Endothelial cell of umbilical vein (primary cell): ENCODE results near the gene SELENON. TPM values are rescaled to one million over a fixed set of nuclear protein-coding genes. Genes with fewer than 3 reads are reported as not detected.

Experiments
- BruUV-seq: library from RNA; stranded (reverse); fragments of 400-500 nt; replicated peaks from 2 replicates; lab custom pipeline; 2021; lab: Mats Ljungman, UMichigan
- CTCF ChIA-PET: fragments of 300-600, 350-600 bp; sonication (Branson Sonifier 250); formaldehyde crosslinking; loops from one replicate; lab custom pipeline; 2021; ENCODE audit warnings: antibody characterized with exemption, inconsistent platforms; lab: Charles Lee
- POLR2A ChIA-PET: fragments of 300-600, 350-600 bp; sonication (Branson Sonifier 250); formaldehyde crosslinking; loops from one replicate; lab custom pipeline; 2021; ENCODE audit warnings: antibody characterized with exemption, inconsistent platforms; lab: Charles Lee
- DNase-seq: peaks from one replicate; pipeline ENCODE4 v3.0.0-alpha.2; 2011; ENCODE audit warnings: low read depth, low spot score
- FAIRE-seq: peaks from 2 replicates; lab custom pipeline; 2011; peaks lifted over from hg19 to GRCh38; lab: Jason Lieb, UNC
- H2AFZ ChIP-seq: 2 replicates; pipeline ENCODE4 v1.6.0; 2012; ENCODE audit warnings: low read depth, low read length, control low read depth, inconsistent platforms
- H3K27ac ChIP-seq: 2 replicates; pipeline ENCODE4 v1.5.1; 2011; ENCODE audit warnings: low read depth, mild to moderate bottlenecking, control low read depth, low read length, moderate library complexity; ENCODE audit not compliant: insufficient read depth
- H3K27me3 ChIP-seq, 2 experiments: 2 replicates each; pipeline versions ENCODE4 v1.6.0 to v1.6.1; 2011; ENCODE audit warnings: low read length in 2 of 2, mixed read lengths in 1 of 2; ENCODE audit not compliant: control insufficient read depth in 2 of 2, insufficient read depth in 2 of 2
- H3K36me3 ChIP-seq, 2 experiments: 2 replicates in 1 of 2; 3 replicates in 1 of 2; pipeline ENCODE4 v1.5.1; 2011; ENCODE audit warnings: low read length in 2 of 2, mild to moderate bottlenecking in 1 of 2, moderate library complexity in 1 of 2; ENCODE audit not compliant: control insufficient read depth in 2 of 2, insufficient read depth in 2 of 2; ENCODE audit errors: extremely low read depth in 1 of 2
- H3K4me1 ChIP-seq: 3 replicates; pipeline ENCODE4 v1.5.1; 2011; ENCODE audit warnings: mild to moderate bottlenecking, low read length; ENCODE audit not compliant: control insufficient read depth, insufficient read depth; ENCODE audit errors: extremely low read depth
- H3K4me2 ChIP-seq: 2 replicates; pipeline ENCODE4 v1.6.1; 2011; ENCODE audit warnings: low read length, control low read depth, mixed read lengths; ENCODE audit not compliant: insufficient read depth
- H3K4me3 ChIP-seq, 3 experiments: fragments of 200-600 bp in 1 of 3; sonication (generic), shearing (Covaris generic) in 1 of 3; replicated peaks in 1 of 3; 2 replicates each; pipeline ENCODE4 v1.5.1; 2011 to 2016; ENCODE audit warnings: control low read depth in 3 of 3, low read length in 3 of 3, mild to moderate bottlenecking in 2 of 3, inconsistent platforms in 1 of 3, low read depth in 1 of 3, moderate library complexity in 1 of 3; ENCODE audit not compliant: insufficient read depth in 1 of 3
- H3K79me2 ChIP-seq: 2 replicates; pipeline ENCODE4 v1.6.0; 2012; ENCODE audit warnings: low read length, inconsistent platforms; ENCODE audit not compliant: control insufficient read depth, insufficient read depth
- H3K9ac ChIP-seq: replicated peaks from 2 replicates; pipeline ENCODE3; 2011; ENCODE audit warnings: low read length, control low read depth; ENCODE audit not compliant: insufficient read depth; ENCODE audit errors: extremely low read depth
- H3K9me1 ChIP-seq: replicated peaks from 3 replicates; pipeline ENCODE4 v1.6.0; 2011; ENCODE audit warnings: mild to moderate bottlenecking, low read length; ENCODE audit not compliant: control insufficient read depth, insufficient read depth; ENCODE audit errors: extremely low read depth
- H3K9me3 ChIP-seq: replicated peaks from 2 replicates; pipeline ENCODE4 v1.5.1; 2012; ENCODE audit warnings: low read length, inconsistent platforms; ENCODE audit not compliant: control insufficient read depth, insufficient read depth
- H4K20me1 ChIP-seq: replicated peaks from 2 replicates; pipeline ENCODE3; 2011; ENCODE audit warnings: mild to moderate bottlenecking, low read length; ENCODE audit not compliant: control insufficient read depth, insufficient read depth; ENCODE audit errors: extremely low read depth
- CTCF ChIP-seq, 2 donors: IDR thresholded peaks; 1 replicate in 1 of 2; 2 replicates in 1 of 2; pipeline ENCODE4 v1.5.1; 2011; ENCODE audit warnings: low read length in 2 of 2, mild to moderate bottlenecking in 2 of 2, moderate library complexity in 2 of 2, control low read depth in 1 of 2, inconsistent platforms in 1 of 2, low read depth in 1 of 2; ENCODE audit not compliant: insufficient read depth in 1 of 2; ENCODE audit errors: extremely low read depth in 1 of 2
- EZH2 ChIP-seq: IDR thresholded peaks from 2 replicates; pipeline ENCODE4 v1.6.1; 2012; ENCODE audit warnings: borderline replicate concordance, low read depth, mild to moderate bottlenecking, moderate library complexity, low read length, inconsistent platforms; ENCODE audit not compliant: severe bottlenecking
- FOS ChIP-seq: IDR thresholded peaks from 2 replicates; pipeline ENCODE4 v1.6.1; 2011; ENCODE audit warnings: mild to moderate bottlenecking, low read length, moderate library complexity, borderline replicate concordance; ENCODE audit not compliant: insufficient read depth
- GATA2 ChIP-seq: IDR thresholded peaks from 2 replicates; pipeline ENCODE4 v1.7.0; 2011; ENCODE audit warnings: low read depth, mild to moderate bottlenecking, moderate library complexity, mixed read lengths, low read length; ENCODE audit not compliant: insufficient read length, insufficient read depth
- JUN ChIP-seq: IDR thresholded peaks from 2 replicates; pipeline ENCODE4 v1.6.1; 2011; ENCODE audit warnings: borderline replicate concordance, low read depth; ENCODE audit not compliant: insufficient read length, insufficient read depth
- MAX ChIP-seq: IDR thresholded peaks from 2 replicates; pipeline ENCODE4 v1.6.1; 2011; ENCODE audit not compliant: insufficient read depth, insufficient read length
- MYC ChIP-seq: IDR thresholded peaks from one replicate; pipeline ENCODE4 v1.6.1; 2011; ENCODE audit warnings: mild to moderate bottlenecking, low read depth, low read length
- POLR2A ChIP-seq: IDR thresholded peaks from 2 replicates; pipeline ENCODE4 v1.6.1; 2012; ENCODE audit warnings: low read depth, mild to moderate bottlenecking, control low read depth, low read length
- POLR2AphosphoS5 ChIP-seq: IDR thresholded peaks from 2 replicates; pipeline ENCODE4 v1.6.1; 2012; ENCODE audit warnings: low read depth, mild to moderate bottlenecking, control low read depth, low read length, moderate library complexity; ENCODE audit not compliant: insufficient read depth
- dilution Hi-C: fragments of 300-500 bp; cut with MboI; formaldehyde crosslinking; loops from one replicate; pipeline ENCODE4 v1.15.0; 2019; ENCODE audit warnings: low sequenced_read_pairs; ENCODE audit not compliant: extremely low pct_ligation_motif_present
- intact Hi-C: fragments of 100-400 bp; cut with micrococcal nuclease; formaldehyde crosslinking; loops from one replicate; pipeline ENCODE4 v1.10.0; 2022
- polyA plus RNA-seq, 4 experiments: library from polyadenylated mRNA; depleted of rRNA in 3 of 4; stranded (reverse) in 3 of 4; unstranded in 1 of 4; fragments of >200 nt; gene quantifications; 2 replicates each; pipeline versions ENCODE4 v1.2.1 to v1.2.3, GENCODE V29; 2011 to 2012; ENCODE audit warnings: missing spikeins in 1 of 4
- total RNA-seq: library from RNA; stranded (reverse); gene quantifications from 2 replicates; pipeline ENCODE4 v1.2.3, GENCODE V29; 2021

SELENON gene
- total and polyA plus RNA-seq, 2 donors (not counting 3 experiments of a cell fraction or from before 2014, with no cell fraction given), result 117 to 182 TPM

GRCh38 chr1:25847929-25848328, 47.9 kb downstream of the SELENON start:
- H3K9me3 ChIP-seq, result no peaks in the 10 kb centered on the region
- H3K27me3 ChIP-seq, result no peaks in the 10 kb centered on the region
- DNase-seq, result no peak
- ChIA-PET POLR2A (no interaction called here), CTCF (interaction anchor here (0.8 to 1.7 kb wide), 2 partner anchors 9 to 47 kb away, joined by 3 to 5 read pairs; no protein-coding TSS in a partner anchor)
- no peak overlapping the region for H3K9ac ChIP-seq
- FAIRE-seq, result no peak
- TF ChIP-seq JUN, result no peak
- TF ChIP-seq EZH2, result no peak
- TF ChIP-seq MAX, result no peak
- TF ChIP-seq GATA2, result no peak
- no peak for TF ChIP-seq CTCF (IDR thresholded peaks at IDR 0.05; ENCODE audit: extremely low read depth in 1 of 2, insufficient read depth in 1 of 2, low read depth in 1 of 2, low read length in 2 of 2)
- no peak for TF ChIP-seq POLR2AphosphoS5
- no peak for TF ChIP-seq MYC
- no peak for TF ChIP-seq POLR2A
- no peak for TF ChIP-seq FOS
- no peaks in the 10 kb centered on the region for H3K9me1 ChIP-seq
- H3K27ac ChIP-seq, result no peak overlapping the region
- H3K79me2 ChIP-seq, result peaks cover 7% of the 10 kb centered on the region
- dilution Hi-C loops (no loop called here), intact Hi-C loops (no loop called here)
- no peaks in the 10 kb centered on the region for H3K36me3 ChIP-seq
- no peak overlapping the region for H3K4me2 ChIP-seq
- peaks cover 7% of the 10 kb centered on the region for H3K4me1 ChIP-seq
- no peak overlapping the region for H3K4me3 ChIP-seq
- BruUV-seq, result no TSS peak
- H4K20me1 ChIP-seq, result no peaks in the 10 kb centered on the region
- H2AFZ ChIP-seq, result no peak overlapping the region
